Breast epithelium (tissue), 3 donors: ENCODE data around the gene CEACAM7.

Experiments
- POLR2A ChIP-seq: fragments of 450-650 bp; IDR thresholded peaks from one replicate; pipeline ENCODE4 v1.6.1; 2016; ENCODE audit warnings: antibody characterized with exemption, mild to moderate bottlenecking, moderate library complexity
- TF ChIP-seq, protein P1 (sequence below), 3 donors: fragments of 450-650 bp; IDR thresholded peaks; one replicate each; pipeline ENCODE4 v1.5.1; 2016 to 2017; ENCODE audit warnings: antibody characterized with exemption in 3 of 3, mild to moderate bottlenecking in 3 of 3, moderate library complexity in 3 of 3

DNA sequence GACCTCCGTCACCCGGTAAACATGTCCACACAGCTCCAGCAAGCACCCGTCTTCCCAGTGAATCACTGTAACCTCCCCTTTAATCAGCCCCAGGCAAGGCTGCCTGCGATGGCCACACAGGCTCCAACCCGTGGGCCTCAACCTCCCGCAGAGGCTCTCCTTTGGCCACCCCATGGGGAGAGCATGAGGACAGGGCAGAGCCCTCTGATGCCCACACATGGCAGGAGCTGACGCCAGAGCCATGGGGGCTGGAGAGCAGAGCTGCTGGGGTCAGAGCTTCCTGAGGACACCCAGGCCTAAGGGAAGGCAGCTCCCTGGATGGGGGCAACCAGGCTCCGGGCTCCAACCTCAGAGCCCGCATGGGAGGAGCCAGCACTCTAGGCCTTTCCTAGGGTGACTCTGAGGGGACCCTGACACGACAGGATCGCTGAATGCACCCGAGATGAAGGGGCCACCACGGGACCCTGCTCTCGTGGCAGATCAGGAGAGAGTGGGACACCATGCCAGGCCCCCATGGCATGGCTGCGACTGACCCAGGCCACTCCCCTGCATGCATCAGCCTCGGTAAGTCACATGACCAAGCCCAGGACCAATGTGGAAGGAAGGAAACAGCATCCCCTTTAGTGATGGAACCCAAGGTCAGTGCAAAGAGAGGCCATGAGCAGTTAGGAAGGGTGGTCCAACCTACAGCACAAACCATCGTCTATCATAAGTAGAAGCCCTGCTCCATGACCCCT, 11.3 kb upstream of the CEACAM7 start:
- no peak for TF ChIP-seq POLR2A
- TF ChIP-seq, protein P1, sequence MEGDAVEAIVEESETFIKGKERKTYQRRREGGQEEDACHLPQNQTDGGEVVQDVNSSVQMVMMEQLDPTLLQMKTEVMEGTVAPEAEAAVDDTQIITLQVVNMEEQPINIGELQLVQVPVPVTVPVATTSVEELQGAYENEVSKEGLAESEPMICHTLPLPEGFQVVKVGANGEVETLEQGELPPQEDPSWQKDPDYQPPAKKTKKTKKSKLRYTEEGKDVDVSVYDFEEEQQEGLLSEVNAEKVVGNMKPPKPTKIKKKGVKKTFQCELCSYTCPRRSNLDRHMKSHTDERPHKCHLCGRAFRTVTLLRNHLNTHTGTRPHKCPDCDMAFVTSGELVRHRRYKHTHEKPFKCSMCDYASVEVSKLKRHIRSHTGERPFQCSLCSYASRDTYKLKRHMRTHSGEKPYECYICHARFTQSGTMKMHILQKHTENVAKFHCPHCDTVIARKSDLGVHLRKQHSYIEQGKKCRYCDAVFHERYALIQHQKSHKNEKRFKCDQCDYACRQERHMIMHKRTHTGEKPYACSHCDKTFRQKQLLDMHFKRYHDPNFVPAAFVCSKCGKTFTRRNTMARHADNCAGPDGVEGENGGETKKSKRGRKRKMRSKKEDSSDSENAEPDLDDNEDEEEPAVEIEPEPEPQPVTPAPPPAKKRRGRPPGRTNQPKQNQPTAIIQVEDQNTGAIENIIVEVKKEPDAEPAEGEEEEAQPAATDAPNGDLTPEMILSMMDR (IDR thresholded peaks at IDR 0.05): no peak
